HG02884 (cell line): ENCODE measurements around the gene TMOD4.

Experiments used
- ATAC-seq: cut with Tn5 transposase; IDR thresholded peaks from one replicate; pipeline ENCODE4 v1.9.1; 2021; ENCODE audit warnings: mild to moderate bottlenecking, moderate library complexity; ENCODE audit not compliant: unreplicated experiment

TMOD4 gene

DNA sequence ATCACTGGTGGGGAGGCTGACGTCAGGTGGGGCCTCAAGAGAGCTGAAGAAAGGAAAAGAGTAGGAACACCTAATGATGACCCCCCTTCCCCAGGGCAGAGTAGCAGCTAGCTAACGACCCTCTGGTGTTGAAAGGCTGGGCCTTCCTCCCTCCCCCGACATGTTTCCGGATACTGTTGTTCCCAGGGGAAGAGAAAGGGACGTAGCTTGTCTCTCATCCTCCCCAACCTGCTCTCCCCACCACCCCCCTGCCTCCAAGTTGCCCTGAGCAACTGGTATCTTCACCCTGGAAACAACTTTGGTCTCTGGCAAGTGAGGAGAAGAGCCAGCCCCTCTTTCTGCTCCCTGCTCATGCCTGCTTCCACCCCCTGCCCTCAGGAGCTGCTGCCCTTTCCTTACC, 31.8 kb downstream of the TMOD4 start:
- ATAC-seq, result no peak

DNA sequence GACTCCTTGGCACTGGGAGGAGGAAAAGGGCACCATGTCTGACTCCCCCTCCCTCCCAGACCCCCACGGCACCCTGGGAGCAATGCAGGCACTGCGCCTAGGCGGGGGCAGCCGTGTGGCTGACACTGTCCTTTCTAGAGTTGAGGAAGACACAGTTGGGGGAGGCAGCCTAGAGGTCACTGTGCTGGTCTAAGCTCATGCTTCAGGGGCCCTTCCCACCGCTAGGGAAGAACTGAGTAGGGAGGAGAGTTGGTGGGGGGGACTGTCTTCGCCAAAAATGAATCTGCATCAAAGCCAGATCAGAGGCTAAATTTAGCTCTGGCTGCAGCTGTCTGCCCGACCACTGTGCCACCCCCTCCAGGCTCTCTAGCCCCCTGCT, 32.7 kb downstream of the TMOD4 start:
- ATAC-seq, result no peak

- no peak for ATAC-seq
These were observed 33.2 kb downstream of the TMOD4 start for GRCh38 chr1:151142411-151143056.

DNA sequence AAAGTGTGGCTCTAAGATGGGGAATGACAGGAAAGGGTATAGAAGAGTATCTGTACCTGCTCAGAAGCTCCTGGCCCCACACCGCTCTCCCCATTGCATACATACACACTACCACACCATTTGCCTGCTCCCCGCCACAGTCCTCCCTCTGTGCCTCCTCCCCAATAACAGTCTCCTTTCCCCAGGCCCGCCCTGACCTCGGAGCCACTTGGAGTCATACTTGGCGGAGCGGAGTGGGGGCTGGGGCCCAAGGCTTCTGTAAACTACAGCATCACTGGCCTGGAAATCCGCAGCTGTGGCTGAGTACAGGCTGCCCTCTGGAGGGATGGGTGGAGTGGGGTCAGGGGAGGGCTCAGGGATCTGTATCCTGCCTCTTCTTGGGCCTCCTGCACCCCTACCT, 38.0 kb downstream of the TMOD4 start:
- ATAC-seq, result no peak

DNA sequence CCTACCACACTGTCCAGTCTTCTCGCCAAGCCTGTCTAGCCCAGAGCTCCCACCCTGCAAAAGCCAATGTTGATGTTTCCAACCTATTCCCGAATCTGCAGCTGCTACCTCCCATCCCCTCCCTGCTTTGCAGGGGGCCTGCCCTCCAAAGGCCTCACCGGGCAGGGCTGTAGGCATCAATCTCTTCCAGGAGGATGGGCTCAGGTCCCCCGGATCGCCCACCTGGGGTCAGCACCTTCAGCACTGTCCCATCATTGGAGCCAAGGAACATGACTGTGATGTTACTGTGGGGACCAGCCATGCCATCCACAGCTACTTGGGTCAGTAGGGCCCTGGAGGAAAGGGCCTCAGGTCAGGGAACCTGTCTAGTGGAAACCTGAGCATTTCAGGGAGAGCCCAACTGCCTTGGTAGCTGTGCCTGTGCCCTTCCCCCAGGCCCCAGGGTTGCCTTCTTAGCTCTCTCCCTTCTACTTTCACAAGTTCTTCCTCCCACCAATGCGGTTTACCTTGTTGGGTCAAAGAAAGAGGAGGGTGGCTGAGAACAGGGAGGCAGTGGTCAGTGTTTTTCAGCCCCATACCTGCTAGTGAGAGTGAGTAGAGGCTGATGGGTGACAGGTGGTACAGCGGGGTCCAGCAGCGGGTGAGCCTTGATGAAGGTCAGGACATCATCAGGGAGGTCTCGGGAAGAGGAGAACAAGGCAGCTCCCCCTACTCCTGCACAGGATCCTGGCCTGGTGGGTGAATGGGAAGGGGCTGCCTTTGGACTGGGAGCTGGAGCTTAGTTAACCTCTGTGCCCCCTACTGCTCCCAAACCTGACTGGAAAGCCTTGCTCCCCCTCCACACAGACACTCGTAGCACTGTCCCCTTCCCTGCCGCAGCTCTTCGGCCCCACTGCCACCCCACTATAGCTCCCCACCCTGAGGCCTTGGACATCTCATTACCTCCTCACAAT, 40.1 kb downstream of the TMOD4 start:
- ATAC-seq, result no peak

DNA sequence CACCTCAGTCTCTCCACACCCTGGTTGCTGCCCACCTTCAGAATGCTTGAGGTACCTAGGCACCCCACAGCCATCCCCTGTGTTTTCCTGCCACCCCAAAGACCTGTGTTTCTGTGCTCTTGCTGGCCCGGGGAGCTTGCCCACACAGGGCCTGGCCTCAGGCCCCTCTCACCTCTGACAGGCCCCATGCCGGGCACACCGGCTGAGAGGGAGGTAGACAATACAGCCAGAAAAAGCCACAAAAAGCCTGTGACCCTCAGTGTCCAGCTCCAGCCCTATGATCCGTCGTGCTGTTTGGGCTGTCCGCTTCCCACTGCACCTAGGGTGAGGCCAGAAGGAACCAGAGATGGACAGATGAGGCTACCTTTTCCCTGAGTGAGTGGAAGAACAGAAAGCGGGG, 40.8 kb downstream of the TMOD4 start:
- no peak for ATAC-seq

GRCh38 chr1:151134396-151134795, 41.4 kb downstream of the TMOD4 start:
- ATAC-seq, result no peak

GRCh38 chr1:151133018-151133806, 42.6 kb downstream of the TMOD4 start:
- no peak for ATAC-seq

GRCh38 chr1:151132335-151133017, 43.3 kb downstream of the TMOD4 start:
- no peak for ATAC-seq

DNA sequence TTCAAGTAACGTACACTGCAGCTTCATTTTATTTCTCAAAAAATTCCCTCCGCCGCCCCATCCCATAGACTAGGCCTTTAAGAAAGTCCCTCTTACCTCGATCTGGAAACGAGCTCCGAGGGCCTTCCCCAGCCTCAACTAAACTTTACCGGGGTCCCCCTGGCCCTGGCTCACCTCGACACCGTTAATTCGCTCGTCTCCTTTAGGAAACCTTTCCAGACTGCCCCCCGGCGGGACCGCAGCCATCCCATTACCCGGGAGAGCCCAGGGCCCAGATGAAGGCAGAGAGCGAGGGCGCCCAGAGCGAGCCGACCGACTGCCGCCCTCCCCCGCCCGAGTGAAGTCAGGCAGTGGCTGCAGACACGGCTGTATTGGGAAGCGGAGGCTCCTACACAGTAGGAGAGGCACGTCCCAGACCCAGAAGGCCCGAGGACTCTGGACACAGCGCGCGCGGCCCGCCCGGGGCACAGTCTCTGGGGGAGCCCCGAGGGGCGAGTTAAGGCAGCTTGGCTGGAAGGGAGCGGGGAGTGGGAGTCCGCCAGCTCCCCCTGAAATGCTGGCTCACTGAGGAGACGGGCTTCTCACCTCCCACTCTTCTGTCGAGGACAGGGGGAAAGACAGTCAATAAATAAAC, 44.0 kb downstream of the TMOD4 start:
- ATAC-seq, result no peak

GRCh38 chr1:151130987-151131586, 44.7 kb downstream of the TMOD4 start:
- ATAC-seq, result no peak

- no peak for ATAC-seq
These were observed 47.0 kb downstream of the TMOD4 start for GRCh38 chr1:151128800-151129199.

DNA sequence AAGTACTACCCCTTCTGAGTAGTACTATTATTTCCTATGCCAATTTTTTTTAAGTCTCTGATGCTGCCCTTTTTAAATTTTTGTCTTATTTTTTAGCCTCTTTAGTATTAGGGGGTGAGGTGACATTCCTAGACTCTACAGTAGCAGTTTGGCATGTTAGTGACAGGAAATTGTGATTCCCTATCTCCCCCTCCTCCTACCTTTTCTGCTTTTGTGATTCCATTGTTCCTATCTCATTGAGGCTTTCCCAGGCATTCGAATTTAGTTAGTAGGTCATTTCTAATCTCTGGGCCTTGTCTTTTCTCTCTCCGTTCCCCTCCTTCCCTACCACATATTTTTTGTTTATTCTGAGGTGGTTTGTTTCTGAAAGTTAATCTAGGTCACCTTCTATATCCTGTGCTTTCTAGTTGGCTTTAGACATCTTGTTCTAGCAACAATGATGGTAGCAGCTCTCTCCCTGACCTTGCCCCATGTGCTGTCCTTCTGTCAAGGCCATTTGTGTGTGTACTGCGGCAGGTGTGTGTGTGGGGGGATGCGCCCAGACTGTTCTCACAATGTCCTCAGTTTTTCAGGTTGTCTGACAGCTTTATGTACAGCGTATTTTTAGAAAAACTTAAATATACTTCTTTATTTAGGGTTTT, 50.9 kb downstream of the TMOD4 start:
- ATAC-seq, result no peak
